GM21526 (cell line): ENCODE data around the gene NHS.

Source experiments
- ATAC-seq: cut with Tn5 transposase; IDR thresholded peaks from one replicate; pipeline ENCODE4 v1.9.1; 2021; ENCODE audit warnings: moderate library complexity; ENCODE audit not compliant: unreplicated experiment, low FRiP score

The NHS gene

GRCh38 chrX:17605676-17606075 lies 230.7 kb downstream of the NHS start:
- ATAC-seq = no peak

DNA sequence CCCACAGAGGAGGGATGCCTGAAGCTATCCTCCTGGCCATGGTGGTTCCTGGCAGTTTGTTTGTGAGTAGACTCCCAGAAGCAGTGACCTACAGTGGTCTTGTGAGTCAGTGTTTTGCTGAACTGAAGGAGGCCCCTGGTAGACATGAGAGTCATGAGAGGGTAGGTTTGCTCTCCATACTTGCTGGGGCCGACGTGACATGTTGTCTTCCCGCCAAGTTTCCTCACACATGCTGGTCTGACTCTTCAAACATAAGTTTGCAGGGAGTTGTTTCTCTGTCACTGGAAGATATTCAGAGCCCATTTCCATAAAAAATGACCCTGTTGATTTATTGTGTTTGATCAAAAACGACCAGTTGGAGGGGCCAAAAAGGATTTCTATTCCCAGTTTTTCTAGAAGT lies 231.2 kb downstream of the NHS start:
- no peak for ATAC-seq

DNA sequence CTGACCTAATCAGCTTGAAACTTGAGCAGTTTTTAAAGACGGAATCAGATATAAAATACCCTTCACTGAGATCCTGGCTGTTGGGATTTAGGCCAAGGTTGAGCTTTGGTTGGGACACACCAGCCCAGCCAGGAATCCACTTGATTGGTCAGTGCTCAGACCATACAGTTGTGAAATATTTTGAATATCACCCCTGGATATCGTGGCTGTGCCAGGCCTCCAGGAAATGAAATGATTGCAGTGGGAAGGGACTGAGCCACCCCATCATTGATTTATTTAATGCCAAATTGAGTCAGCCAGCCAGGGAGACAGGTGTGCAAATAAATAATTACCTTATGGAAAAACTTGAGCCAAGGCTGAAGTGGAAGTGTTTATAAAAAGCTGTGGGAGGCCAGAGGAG lies 233.9 kb downstream of the NHS start:
- no peak for ATAC-seq

DNA sequence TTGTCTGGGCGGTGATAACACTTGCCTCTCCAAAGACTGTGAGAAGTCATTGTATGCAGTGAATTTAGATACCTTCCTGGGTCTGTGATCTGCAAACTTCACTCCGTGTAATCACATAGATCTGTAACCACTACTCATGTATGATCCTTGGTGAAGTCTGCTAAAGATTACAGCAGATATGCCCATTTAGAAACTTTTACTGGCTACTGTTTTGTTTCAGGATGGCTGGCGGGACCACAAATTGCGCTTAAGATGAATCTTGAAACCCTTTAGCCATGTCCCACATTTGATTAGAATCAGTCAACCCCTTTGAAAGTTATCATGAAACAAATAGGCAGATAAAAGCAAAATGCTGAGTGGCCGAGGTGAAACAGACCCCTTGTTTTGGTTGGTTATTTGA lies 235.8 kb downstream of the NHS start:
- ATAC-seq = no peak

DNA sequence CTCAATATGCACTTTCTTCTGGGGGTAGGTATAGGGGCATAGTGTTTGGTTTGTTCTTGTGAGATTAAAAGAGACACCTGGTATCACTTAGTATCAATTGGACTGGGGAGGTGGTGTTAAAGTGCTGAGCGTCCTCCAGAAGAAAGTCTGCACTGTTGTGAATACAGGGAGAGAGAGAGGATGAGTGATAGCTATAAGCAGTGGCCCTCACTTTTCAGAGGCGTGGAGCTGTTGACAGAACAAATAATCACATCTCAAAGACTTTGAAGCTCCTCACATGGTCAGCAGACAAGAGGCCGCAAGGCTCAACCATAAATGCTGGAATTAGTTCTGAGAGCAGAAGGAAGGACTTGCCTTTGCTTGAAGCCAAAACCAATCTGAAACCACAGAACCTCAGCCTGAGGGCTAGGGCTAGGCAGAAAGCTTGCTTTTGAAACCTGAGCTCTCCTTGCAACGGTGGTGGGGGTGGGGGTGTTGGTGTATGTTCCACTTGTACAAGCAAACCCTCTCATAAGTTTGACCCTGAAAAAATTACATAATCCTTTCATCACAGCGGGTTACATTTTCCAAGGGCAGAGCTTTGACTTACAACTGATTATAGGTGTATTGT lies 239.1 kb downstream of the NHS start:
- ATAC-seq = no peak

DNA sequence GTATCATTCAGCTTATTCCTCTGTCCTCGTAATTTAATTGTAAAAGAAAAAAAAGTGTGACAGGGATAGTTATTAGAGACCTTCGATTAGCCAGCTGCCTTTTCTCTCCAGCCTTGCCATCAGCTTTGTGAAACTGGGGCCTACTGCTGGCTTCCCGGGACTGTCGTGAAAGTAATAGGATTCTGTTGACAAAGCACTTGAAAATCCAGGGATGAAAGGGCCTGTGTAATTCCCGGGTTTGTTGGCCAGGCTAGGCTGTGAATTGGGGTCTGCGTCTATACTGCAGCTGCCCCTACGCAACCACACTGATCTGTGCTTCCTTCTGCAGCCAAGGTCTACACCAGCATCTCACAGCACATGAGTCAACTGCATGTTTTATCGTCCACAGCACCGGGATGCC lies 241.9 kb downstream of the NHS start:
- ATAC-seq = no peak

- no peak for ATAC-seq
Observed at GRCh38 chrX:17617806-17618205, 242.8 kb downstream of the NHS start.

GRCh38 chrX:17621566-17622270 lies 246.7 kb downstream of the NHS start:
- no peak for ATAC-seq

DNA sequence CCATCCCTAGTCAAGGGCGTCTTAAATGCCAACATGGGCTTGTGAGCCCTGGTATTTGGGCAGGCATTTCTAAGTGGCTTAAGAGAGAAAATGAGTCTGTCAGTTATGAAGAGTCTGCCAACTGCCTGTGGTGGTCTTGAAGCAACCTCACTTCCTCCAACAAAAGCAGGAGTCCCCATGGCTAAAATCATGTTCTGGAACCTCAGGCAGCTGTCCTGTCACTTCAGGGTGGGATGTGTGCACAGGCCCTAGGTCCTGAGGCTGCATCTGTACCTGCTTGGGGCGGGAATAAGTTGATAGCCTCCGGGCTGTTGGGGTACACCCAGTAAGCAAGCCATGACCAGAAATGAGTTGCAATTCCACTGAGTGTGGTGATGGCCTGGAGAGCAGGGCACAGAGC lies 247.3 kb downstream of the NHS start:
- no peak for ATAC-seq

DNA sequence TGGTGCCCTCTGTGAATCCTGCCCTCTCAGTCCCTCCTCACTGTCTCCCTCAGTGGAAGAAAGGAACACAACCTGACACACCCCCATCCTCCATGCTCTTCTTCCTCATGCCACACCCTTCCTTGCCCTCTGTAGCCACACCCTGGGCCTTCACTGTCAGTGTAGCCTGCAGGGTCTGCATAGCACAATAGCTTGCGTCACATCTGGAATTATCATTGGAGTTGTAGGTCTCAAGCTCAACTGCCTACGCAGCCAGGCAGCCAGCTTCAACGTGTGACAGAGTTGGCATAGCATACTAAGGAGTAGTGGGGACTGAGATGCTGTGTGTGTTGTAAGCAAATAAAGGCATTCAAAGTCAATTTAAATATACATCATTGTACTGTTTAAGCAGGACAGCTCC lies 248.8 kb downstream of the NHS start:
- no peak for ATAC-seq

GRCh38 chrX:17627026-17627425 lies 252.0 kb downstream of the NHS start:
- no peak for ATAC-seq

- no peak for ATAC-seq
Observed at GRCh38 chrX:17628976-17629375, 254.0 kb downstream of the NHS start.

DNA sequence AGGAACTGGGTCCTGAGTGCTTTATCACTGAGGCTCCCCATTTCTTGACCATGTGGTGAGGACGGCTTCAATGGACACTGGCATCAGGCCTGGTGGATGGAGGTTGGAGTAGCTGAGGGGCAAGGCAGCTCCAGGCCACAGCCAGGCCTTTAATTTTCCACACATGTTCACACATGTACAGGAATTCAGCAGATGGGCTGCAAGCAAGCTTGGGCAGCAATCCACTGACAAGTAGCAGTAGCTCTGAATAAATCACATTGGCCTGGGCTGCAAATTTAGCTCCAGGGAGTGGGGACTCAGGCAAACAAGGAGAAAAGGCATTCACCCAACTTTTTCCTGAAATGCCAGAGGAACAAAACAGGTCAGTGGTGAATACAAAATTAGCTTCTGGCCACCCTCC lies 254.5 kb downstream of the NHS start:
- ATAC-seq = no peak

- ATAC-seq = no peak
Observed at GRCh38 chrX:17631647-17632046, 256.6 kb downstream of the NHS start.

GRCh38 chrX:17632942-17633341 lies 257.9 kb downstream of the NHS start:
- peak; percentile 84 for ATAC-seq

DNA sequence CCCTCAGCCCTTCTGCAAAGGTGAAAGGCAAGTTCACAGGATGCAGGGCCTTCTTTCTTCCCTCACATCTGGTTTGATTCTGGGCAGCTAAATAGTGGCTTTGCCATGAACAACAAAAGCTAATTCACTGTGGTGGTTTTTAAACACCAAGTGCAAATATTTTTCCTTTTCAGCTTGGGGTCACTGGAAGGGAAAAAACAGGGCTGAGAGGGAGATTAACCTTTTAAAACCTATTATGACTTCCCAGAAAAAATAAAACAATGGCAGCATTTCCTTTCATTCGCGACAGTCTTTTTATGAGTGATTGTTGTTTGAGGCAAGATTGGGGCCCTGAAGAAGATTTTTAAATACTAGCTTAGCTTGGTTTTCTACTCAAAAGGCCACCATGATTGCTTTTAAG lies 258.5 kb downstream of the NHS start:
- ATAC-seq = no peak

- no peak for ATAC-seq
Observed at GRCh38 chrX:17634542-17635207, 259.7 kb downstream of the NHS start.

GRCh38 chrX:17635231-17635630 lies 260.2 kb downstream of the NHS start:
- ATAC-seq = no peak

- no peak for ATAC-seq
Observed at GRCh38 chrX:17637235-17637634, 262.2 kb downstream of the NHS start.

GRCh38 chrX:17638731-17639130 lies 263.7 kb downstream of the NHS start:
- ATAC-seq = no peak

DNA sequence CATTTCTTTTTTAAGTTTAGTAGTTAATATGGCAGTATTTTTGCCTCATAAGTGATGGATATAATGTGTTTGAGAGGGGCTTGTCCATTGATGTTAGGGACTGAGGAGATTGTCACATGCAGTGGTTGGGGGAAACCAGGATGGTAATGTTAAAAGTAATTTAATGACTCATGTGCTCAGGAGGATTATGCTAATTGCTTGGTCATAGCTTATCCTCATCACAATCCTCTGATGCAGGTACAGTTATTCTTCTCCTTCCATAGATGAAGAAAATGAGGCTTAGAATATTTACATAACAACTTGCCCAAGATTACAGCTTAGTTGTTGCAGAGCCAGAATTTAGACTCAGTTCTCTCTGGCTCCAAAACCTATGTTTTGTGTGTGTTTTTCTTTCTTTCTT lies 267.9 kb downstream of the NHS start:
- ATAC-seq = no peak

DNA sequence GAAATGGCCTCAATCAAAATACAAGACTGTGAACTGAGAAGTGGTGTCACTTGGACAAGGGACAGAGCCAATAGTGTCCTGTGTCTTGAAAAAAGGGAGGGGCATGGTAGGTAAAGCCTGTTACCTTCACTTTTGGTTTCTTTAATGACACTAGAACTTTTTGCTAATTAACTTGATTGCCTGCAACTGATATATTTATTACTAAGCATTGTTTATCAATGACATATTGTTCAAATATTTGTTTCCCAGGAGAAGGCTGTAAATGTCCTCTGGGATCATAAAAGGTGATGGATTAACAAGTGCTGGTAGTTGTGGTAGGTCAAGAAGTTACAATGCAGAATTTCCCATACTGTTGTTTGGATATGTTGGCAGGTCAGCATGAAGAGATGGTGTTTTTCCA lies 268.5 kb downstream of the NHS start:
- ATAC-seq = no peak
